Hypothalamus (tissue), 51 donors: ENCODE data around the gene NPY5R.

Experiments used
- DNase-seq, 51 donors: peaks; one replicate each; lab custom pipeline; 2025; lab: John Stamatoyannopoulos, UW

NPY5R gene

DNA sequence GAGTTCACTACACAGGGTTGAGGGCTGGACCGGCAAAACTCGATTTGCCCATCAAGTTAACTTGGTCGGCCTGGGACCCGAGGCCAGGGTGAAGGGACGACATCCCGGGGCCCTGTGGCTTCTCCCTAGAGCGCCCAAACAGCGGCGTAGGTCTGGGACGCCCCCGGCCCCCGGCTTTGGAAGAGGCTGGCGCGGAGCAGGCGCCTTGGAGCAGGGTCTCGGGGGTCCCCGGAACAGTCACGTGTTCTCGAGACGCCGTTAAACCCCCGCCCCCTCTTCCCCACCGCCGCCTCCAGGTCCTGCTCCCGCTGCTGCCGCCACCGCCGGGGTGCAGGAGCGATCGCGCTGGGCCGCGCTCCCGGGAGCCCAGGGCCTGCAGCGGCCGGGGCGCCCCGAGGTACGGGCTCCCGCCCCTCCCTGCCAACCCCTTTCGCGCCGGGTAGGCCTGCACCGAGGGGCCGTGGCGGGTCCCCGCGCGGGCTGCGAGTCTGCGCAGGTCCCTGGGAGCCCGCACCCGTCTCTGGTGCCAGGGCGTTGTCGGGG lies at the start of gene NPY5R:
NPY5R (plus strand) TSS at position 289 of the 543 bp plus-strand sequence. CDS start 6,382 bp downstream, outside the sequence.
- DNase-seq = peak in 4 of 51 donors; percentile 1 to 45 (median 25)

DNA sequence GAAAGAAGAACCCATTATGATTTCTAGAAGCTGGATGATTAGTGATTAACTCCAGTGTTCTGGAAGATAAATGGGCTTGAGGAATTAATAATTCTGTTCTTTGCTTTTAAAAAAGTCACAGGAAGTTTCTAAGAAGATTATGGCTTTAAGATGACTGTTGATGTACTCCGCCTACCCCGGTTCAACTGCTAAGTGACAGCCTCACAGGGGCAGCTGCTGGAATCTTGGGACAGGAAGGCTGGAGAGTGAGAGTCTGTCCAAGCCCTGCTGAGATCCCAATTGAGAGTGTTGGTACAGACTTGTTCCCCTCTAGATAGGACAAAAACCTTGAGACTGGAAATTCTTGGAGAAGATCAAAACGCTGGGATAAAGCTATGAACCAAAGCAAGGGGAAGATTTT lies 48.6 kb upstream of the NPY5R start:
- DNase-seq = no peak

DNA sequence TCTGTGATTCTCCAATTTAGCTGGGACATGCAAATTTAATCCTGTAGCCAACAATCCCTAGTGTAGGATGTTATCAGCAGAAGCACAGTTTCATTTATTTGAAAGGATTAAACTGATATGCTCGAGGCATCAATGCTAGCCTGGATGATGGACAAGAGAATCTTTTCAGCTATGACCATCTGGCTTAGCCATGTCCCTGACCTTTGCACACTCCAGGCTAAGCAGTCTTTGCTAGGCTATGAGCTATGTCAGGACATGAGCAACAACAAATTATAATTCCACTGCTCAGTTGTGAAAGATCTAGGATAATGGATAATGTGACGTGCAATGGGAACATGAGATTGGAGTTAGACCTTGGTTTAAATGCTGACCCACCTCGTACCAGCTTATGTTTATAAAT lies 43.2 kb upstream of the NPY5R start:
- no peak for DNase-seq

DNA sequence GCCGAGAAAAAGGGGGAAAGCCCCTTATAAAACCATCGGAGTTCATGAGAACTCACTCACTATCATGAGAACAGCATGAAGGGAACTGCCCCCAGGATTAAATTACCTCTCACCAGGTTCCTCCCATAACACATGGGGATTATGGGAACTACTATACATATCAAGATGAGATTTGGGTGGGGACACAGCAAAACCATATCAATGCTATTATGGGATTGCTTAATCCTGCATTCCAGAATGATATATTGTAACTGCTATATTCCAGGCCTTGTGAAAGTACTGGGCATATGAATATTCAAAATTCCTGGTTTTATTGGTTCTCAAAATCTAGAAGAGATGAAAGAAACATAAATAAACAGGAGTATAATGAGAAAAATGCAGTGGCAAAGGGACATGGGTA lies 40.6 kb upstream of the NPY5R start:
- no peak for DNase-seq

DNA sequence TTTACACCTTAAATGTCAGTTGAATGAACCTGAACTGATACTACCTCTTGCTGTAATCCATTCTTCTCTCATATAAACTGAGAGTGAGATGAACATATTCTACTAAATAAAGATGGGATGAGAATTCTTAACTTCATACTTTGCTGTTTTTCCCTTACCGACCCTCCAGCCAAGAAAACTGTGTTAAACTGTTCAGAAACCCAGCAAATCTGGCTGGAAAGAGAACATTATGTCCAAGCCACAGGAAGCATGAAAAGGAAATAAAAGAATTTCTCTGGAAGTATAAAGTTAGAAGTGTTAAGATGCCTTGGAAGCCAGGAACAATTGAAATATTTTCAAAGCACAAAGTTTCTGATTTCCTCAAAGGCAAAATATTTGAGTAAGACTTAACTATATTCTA lies 34.2 kb upstream of the NPY5R start:
- no peak for DNase-seq

DNA sequence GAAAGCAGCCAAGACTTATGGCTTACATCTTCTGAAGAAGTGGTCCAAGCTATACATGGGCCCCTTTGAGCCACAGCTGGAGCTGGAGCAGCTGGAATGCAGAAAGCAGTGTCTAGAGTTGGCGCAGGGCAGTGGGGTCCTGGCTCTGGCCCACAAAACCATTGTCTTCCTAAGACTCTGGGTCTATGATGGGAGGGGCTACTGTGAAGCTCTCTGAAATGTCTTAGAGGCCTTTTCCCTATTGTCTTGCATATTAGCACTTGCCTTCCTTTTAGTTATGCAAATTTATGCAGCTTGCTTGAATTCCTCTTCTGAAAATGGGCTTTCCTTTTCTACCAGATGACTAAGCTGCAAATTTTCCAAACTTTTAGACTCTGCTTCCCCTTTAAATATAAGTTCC lies 26.6 kb upstream of the NPY5R start:
- no peak for DNase-seq

DNA sequence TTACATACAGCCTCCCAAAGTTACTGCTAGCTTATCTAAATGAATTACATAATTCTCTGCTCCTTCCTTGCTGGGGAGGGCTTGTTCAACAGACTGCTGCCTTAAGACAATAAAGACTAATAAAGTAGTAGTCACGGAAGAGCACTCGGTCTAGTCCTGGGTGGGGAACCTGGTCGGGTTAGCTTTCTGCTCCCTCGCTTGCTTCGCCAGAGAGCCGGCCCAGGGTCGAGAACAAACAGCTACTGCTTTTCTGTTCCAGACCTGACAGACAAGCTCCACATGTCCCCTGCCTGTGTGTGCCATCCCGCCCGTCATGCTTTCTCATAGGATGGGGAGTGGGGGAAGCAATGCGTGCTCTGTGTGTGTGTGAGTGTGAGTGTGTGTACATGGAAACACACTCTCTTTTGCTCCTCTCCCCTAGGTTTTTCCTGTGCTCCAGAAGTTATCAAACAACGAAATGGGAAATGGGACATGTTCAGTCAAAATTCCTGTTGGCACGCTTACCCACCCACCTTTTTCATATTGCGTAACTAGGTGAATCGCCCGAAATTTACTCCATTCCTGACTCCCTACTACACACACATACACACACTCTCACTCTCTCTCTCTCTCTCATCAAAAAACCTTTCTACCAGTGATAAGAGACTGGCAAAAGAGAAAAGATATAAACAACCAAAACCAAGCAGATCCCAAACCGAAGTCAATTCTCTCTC lies 12.6 kb upstream of the NPY5R start:
- peak in 9 of 51 donors; percentile 0 to 33 (median 5) for DNase-seq

DNA sequence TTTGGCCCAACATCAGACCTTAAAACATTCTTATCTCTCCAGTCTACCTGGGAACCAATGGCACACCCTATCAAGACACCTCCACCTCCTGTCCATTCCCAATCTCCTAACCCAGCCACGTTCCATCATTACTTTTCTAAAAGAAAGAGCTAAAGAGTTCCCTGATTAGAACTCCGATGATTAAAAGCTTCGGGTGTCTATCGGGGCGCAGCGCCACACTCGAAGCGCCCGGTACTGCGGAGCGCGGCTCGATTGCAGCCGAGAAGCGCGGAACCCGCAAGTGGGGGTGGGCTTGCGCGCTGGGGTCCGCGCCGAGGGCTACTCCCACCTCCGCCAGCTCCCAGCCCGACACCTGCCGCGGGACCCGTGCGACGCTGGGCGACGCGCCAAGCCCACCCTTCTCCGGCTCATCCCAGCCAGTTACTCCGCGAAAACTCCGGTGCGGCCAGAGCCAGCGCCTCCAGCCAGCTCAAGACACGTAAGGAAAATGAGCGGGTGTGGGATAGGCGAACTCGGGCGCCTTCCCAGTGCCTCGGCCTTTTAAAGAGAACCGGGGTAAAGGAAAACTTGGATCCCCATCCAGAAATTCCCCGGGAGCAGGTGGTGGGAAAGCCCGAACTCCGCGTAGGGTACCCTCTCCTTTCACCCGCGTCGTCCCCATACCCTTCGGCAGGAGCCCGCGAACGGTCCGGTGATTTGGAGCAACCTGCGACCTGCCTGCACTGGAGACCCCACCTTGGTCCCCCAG lies 11.9 kb upstream of the NPY5R start:
- peak in 19 of 51 donors; percentile 3 to 53 (median 16) for DNase-seq

DNA sequence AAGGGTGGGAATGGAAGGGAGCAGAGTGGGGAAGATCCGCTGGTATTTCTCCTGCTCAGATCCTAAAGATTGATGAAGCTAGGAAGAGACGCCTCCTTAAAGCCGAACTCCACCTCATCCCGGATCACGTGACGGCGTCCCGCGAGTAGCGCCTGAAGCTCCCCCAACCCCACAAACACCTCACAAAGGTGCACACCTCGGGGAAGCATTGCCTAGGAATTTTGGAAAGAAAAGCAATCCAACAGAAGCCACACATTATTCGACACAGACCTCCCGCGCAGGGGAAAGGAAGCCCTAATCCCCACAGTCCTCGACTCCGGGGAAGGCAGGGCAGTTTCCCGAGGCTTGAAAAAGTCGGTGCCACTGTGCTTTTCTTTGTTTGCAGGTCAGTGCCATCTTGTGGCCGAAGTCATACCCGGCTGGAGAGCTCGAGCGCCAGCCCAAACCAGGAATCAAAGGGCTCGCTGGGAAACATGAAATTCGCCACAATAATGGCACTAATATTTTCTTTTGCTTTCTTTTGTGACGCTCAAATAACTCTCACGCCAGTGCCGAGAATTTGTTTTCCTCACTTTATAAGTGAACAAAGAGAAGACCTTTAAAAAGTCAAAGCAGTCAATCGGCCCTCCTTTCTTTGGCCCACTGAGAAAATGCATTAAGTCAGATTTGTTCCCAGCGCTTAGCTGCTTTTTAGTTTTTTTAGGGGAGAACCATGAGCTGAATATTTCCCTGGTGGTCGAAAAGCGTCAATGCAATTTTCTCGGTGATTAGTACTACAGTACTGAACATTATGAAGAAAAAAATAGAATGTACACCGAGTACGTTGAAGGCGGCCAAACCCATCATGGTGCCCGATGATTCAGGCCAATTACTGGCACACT lies 10.9 kb upstream of the NPY5R start, which contains the start of gene NPY1R:
NPY1R (minus strand) TSS at position 71 of the 881 bp plus-strand sequence. CDS start 6,042 bp downstream, outside the sequence.
- DNase-seq = peak in 50 of 51 donors; percentile 6 to 92 (median 60)

DNA sequence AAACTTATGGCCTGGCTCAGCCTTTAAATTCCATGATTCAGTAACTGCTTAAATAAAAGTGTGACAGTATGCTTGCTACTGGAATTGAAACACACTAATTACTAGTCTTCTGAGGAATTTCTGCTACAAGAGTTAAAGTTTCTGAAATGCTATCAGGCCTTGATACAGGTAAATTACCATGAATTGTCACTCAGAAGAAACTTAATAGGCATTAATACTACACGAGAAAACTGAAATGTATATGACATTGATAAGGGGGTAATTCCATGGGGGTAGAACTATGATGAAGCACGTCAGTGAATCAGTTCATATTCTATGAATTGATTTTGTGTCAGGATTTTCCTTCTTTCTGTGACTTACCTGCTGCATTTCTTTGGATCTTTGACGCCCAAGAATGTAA lies 8.3 kb upstream of the NPY5R start:
- no peak for DNase-seq

DNA sequence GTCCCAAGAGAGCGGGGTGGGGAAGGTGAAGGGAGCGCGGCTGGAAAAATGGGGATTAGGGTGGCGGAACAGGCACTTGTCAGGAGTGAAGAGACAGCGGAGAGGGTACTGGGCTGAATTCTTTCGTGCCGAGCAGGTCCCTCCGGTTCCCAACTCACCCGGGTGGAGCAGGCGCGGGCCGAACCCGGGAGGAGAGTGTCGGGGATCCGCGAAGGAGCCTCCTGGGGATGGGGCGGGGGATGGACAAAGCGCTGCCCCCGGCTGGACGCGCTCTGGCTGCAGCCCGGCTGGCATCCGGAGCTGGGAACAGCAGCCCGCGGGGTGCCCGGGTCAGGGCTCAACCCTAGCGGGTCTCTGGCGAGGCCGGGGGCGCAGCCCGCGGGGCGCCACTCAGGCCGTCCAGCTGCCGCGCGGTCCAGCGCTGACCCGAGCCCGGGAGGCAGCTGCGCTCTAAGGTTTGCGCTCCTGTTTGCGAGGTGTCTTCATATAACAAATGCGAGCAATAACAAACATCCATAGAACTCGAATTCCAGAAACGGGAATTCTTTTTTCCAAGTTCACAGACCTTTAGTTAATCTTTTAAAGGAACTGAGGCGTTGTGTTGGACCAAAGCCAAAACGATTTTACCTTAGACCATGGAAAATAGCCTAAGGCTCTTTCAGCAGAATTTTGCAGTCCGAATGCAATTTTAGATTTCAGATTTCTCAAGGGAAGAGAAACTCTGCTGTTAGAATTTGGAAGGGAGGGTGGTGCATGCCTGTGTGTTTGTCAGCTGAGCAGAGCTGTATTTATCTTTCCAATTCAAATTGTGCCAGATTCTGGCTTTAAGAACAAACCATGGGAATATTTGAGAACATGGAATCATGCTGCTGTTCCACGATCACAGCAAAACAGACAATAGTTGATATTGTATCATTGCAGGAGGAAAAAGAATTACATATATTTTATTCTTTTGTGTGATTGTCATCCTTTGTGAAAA lies 744 bp downstream of the NPY5R start:
- peak in 6 of 51 donors; percentile 1 to 48 (median 14) for DNase-seq

DNA sequence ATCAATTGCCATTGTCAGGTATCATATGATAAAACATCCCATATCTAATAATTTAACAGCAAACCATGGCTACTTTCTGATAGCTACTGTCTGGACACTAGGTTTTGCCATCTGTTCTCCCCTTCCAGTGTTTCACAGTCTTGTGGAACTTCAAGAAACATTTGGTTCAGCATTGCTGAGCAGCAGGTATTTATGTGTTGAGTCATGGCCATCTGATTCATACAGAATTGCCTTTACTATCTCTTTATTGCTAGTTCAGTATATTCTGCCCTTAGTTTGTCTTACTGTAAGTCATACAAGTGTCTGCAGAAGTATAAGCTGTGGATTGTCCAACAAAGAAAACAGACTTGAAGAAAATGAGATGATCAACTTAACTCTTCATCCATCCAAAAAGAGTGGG lies 7.0 kb downstream of the NPY5R start:
- no peak for DNase-seq

DNA sequence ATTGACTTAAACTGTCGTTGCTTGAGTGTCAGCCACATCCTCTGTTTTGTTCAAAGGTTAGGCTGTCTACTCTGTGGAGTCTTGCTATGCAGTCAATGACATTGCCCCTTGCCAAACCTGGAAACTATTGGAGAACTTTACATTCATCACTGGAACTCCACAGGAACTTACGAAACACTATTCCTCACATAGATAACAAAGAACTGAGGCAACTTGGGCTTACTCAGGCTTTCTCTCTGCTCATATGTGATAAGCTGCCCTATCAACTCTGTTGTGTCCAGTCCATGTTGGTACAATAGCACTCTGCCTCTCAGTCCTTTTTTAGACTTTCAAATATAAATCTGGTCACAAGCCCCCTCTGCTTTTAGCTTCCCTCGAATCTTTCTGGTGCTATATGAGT lies 9.4 kb downstream of the NPY5R start:
- DNase-seq = no peak

DNA sequence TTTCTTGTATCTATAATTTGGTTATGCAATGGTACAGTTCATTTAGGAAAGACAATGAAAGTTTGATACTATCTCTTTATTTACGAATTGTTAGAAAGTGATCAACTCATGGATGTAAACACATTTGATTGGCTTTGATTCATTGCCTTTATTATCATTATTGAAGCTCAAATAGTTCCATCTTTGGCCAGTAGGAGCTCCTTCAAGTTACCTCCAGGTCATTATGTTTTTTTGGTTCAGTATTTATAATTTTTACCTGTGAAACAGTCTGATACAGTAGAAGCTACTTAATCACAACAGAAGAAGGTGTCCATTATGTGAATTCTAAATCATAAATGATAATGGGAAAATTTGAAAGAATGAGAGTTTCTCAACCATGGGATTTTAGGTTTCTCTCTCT lies 12.4 kb downstream of the NPY5R start:
- DNase-seq = no peak

DNA sequence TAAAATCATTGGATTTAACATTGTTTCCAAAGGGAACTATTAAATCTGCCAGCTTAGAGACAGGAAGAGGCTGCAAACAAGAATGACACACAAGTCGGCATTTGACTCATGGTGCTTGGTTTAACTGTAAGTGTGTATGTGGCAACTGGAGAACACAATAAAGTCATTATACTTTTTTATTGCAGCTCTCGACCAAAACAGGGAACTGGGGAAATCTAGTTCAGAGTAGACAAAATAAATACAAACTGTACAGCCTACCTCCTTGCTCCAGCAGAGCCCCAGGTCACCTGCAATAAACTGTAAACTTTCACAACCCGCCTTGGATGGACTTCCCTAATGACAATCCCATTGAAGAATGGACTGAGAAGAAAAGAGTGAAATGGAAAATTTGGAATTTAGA lies 24.0 kb downstream of the NPY5R start:
- DNase-seq = no peak

DNA sequence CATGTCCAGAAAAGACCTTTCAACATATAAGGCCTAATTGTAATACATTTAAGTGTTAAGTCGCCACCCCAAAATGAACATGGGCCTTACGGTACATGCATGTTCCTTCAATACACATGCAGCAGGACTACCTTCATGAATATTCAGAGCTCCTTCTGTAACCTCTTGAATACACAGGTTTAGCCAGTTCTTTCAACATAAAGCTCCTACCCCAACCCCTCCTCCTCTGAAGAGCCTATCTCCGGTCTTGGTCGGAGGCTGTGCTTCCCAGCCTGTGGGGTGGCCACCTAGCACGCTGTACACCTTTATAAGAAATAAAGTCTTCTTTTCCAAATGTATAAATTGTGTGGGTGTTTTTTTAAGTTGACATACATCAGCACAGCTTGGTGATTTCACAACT lies 28.3 kb downstream of the NPY5R start:
- no peak for DNase-seq

DNA sequence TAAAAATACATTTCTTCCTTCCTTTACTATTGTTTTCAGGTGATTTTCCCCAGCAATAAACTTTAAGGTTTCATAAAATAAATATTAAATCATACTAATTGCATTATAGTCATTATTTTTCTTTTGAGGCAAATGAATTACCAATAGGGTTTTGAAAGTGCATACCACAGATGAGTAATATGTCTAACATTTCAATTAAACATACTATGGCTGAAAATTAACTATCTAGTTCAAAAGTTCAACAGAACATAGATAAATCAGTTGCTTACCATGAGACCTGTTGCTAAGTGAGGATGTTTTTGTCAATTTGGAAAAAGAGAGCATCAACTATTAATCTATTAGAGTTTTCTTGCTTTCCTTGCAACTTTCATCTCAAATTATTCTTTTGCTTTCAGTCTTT lies 35.0 kb downstream of the NPY5R start:
- DNase-seq = no peak

DNA sequence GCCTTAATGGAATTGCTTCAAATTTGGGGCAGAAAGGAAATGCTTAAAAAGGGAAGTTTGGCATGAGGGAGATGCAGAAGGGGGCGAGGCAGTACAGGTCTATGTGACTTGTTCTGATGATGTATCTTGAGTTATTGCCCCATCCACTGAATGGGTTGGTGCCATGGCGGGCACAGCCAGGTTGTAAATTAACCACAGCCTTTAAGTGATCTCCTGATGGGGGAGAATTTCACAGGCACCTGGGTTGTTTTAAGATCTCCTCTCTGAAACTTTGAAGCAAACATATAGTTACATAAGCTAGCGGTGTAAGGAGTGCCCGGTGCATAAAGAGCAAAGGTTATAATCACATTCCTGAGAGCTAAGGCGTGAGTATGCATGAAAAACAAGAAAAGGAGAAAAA lies 37.0 kb downstream of the NPY5R start:
- no peak for DNase-seq

DNA sequence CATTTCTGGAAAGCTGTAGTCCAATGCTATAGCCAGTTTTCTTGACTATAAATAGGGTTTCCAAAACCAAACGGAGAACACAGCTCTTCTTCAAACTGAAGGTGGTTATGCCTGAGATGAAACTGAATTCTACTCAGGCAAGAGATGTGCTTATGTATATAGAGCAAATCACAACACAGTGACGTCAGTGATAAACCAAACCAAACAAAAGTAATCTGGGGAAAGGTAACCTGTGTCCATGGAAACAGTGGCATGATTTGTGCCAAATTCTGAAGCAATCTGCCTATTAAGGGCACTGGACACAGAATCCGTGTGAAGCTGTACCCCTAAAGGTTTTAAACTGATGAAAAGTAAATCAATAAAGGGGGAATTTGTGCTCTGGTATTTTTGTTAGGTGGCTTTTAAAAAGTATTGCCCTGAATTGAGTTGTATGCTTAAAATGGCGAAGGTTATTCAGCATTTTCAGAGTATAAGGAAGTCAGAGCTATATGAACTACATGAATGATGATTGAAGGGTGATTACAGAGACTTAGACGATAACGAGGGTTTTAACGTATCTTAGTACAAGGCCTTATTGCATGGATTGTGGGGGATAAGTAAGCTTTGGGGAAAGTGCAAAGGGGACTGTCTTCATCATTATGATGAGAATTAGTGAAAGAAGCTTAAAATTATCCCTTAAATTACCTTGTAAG lies 38.6 kb downstream of the NPY5R start:
- no peak for DNase-seq
